ENCODE results near the gene DCTN2.

- no peak for TF ChIP-seq EZH2 (IDR thresholded peaks at IDR 0.05; ENCODE audit: insufficient read depth, poor library complexity, severe bottlenecking)
- TF ChIP-seq EZH2phosphoT487 (IDR thresholded peaks at IDR 0.05; ENCODE audit: insufficient read depth, low read depth) = no peak
Measured at GRCh38 chr12:57564178-57564740, 17.3 kb upstream of the DCTN2 start.
